B cell (primary cell): ENCODE results near the gene DDX25.

Experiments used
- CTCF ChIP-seq: fragments of 200-600 bp; IDR thresholded peaks from one replicate; pipeline ENCODE4 v1.8.0; 2022; ENCODE audit warnings: antibody characterized with exemption, mild to moderate bottlenecking
- EZH2 ChIP-seq: IDR thresholded peaks from 2 replicates; pipeline ENCODE4 v1.6.1; 2012; ENCODE audit warnings: borderline replicate concordance, low read depth, mild to moderate bottlenecking, moderate library complexity, low read length; ENCODE audit not compliant: insufficient read depth, poor library complexity, severe bottlenecking

- TF ChIP-seq CTCF, result no peak
- no peak for TF ChIP-seq EZH2
These were observed 42.6 kb downstream of the DDX25 start for GRCh38 chr11:125946712-125947418.
